ENCODE measurements around the gene IGFBP2. TPM values are rescaled to one million over a fixed set of nuclear protein-coding genes. Genes with fewer than 3 reads are reported as not detected.

The IGFBP2 gene
- total RNA-seq, 1 experiment from 2014 or later: 848 TPM

GRCh38 chr2:216687111-216687510 is 53.9 kb downstream of the IGFBP2 start:
- Histone ChIP-seq H3K4me3 (ENCODE audit: insufficient read depth, low read depth, low read length) (no peak overlapping the region), H3K27me3 (ENCODE audit: control insufficient read depth, insufficient read depth, low read length) (peaks cover 29% of the 10 kb centered on the region), H3K36me3 (replicated peaks; ENCODE audit: control insufficient read depth, insufficient read depth, low read length) (no peaks in the 10 kb centered on the region)
- DNase-seq: no peak

GRCh38 chr2:216687646-216688045 is 54.4 kb downstream of the IGFBP2 start:
- Histone ChIP-seq H3K27me3 (ENCODE audit: control insufficient read depth, insufficient read depth, low read length) (peaks cover 32% of the 10 kb centered on the region), H3K4me3 (ENCODE audit: insufficient read depth, low read depth, low read length) (no peak overlapping the region), H3K36me3 (replicated peaks; ENCODE audit: control insufficient read depth, insufficient read depth, low read length) (no peaks in the 10 kb centered on the region)
- DNase-seq: peak; percentile 87

GRCh38 chr2:216688731-216689340 is 55.6 kb downstream of the IGFBP2 start:
- Histone ChIP-seq H3K36me3 (replicated peaks; ENCODE audit: control insufficient read depth, insufficient read depth, low read length) (no peaks in the 10 kb centered on the region), H3K4me3 (ENCODE audit: insufficient read depth, low read depth, low read length) (no peak overlapping the region), H3K27me3 (ENCODE audit: control insufficient read depth, insufficient read depth, low read length) (peaks cover 35% of the 10 kb centered on the region)
- peak; percentile 33 for DNase-seq

- Histone ChIP-seq H3K27me3 (ENCODE audit: control insufficient read depth, insufficient read depth, low read length) (peaks cover 40% of the 10 kb centered on the region), H3K36me3 (replicated peaks; ENCODE audit: control insufficient read depth, insufficient read depth, low read length) (no peaks in the 10 kb centered on the region), H3K4me3 (ENCODE audit: insufficient read depth, low read depth, low read length) (no peak overlapping the region)
- no peak for DNase-seq
Observed at GRCh38 chr2:216689397-216689796, 56.2 kb downstream of the IGFBP2 start.

- Histone ChIP-seq H3K27me3 (ENCODE audit: control insufficient read depth, insufficient read depth, low read length) (peaks cover 51% of the 10 kb centered on the region), H3K4me3 (ENCODE audit: insufficient read depth, low read depth, low read length) (no peak overlapping the region), H3K36me3 (replicated peaks; ENCODE audit: control insufficient read depth, insufficient read depth, low read length) (no peaks in the 10 kb centered on the region)
- no peak for DNase-seq
Observed at GRCh38 chr2:216690456-216690852, 57.2 kb downstream of the IGFBP2 start.

GRCh38 chr2:216690853-216691741 is 57.9 kb downstream of the IGFBP2 start:
- Histone ChIP-seq H3K36me3 (replicated peaks; ENCODE audit: control insufficient read depth, insufficient read depth, low read length) (no peaks in the 10 kb centered on the region), H3K4me3 (ENCODE audit: insufficient read depth, low read depth, low read length) (no peak overlapping the region)
- peak; percentile 89 for DNase-seq

GRCh38 chr2:216692636-216693413 is 59.6 kb downstream of the IGFBP2 start:
- Histone ChIP-seq H3K36me3 (replicated peaks; ENCODE audit: control insufficient read depth, insufficient read depth, low read length) (no peaks in the 10 kb centered on the region), H3K27me3 (ENCODE audit: control insufficient read depth, insufficient read depth, low read length) (peaks cover 59% of the 10 kb centered on the region), H3K4me3 (ENCODE audit: insufficient read depth, low read depth, low read length) (peak overlapping the region; percentile 62)
- DNase-seq: peak; percentile 91

More at GRCh38 chr2:216690853-216691741, 57.9 kb downstream of the IGFBP2 start:
- peaks cover 56% of the 10 kb centered on the region for H3K27me3 ChIP-seq (ENCODE audit: control insufficient read depth, insufficient read depth, low read length)

GRCh38 chr2:216693414-216694080 is 60.3 kb downstream of the IGFBP2 start:
- Histone ChIP-seq H3K4me3 (ENCODE audit: insufficient read depth, low read depth, low read length) (peak overlapping the region; percentile 62), H3K36me3 (replicated peaks; ENCODE audit: control insufficient read depth, insufficient read depth, low read length) (no peaks in the 10 kb centered on the region), H3K27me3 (ENCODE audit: control insufficient read depth, insufficient read depth, low read length) (peaks cover 59% of the 10 kb centered on the region)
- no peak for DNase-seq

- Histone ChIP-seq H3K4me3 (ENCODE audit: insufficient read depth, low read depth, low read length) (peak overlapping the region; percentile 62), H3K36me3 (replicated peaks; ENCODE audit: control insufficient read depth, insufficient read depth, low read length) (no peaks in the 10 kb centered on the region), H3K27me3 (ENCODE audit: control insufficient read depth, insufficient read depth, low read length) (peaks cover 56% of the 10 kb centered on the region)
- peak; percentile 80 for DNase-seq
Observed at GRCh38 chr2:216694082-216694825, 61.0 kb downstream of the IGFBP2 start.

GRCh38 chr2:216694826-216695217 is 61.6 kb downstream of the IGFBP2 start:
- Histone ChIP-seq H3K36me3 (replicated peaks; ENCODE audit: control insufficient read depth, insufficient read depth, low read length) (no peaks in the 10 kb centered on the region), H3K27me3 (ENCODE audit: control insufficient read depth, insufficient read depth, low read length) (peaks cover 50% of the 10 kb centered on the region), H3K4me3 (ENCODE audit: insufficient read depth, low read depth, low read length) (peak overlapping the region; percentile 62)
- DNase-seq: no peak

GRCh38 chr2:216695401-216695821 is 62.2 kb downstream of the IGFBP2 start, which contains the start of gene IGFBP5:
Gene IGFBP5, minus strand, starts transcription at chr2:216695549. Its CDS starts 774 bp downstream, at chr2:216694775.
- Histone ChIP-seq H3K4me3 (ENCODE audit: insufficient read depth, low read depth, low read length) (peak within 1 kb of the TSS; percentile 62), H3K36me3 (replicated peaks; ENCODE audit: control insufficient read depth, insufficient read depth, low read length) (no peaks in the 10 kb centered on the region), H3K27me3 (ENCODE audit: control insufficient read depth, insufficient read depth, low read length) (peaks cover 44% of the 10 kb centered on the region)
- peak; percentile 79 for DNase-seq

- Histone ChIP-seq H3K36me3 (replicated peaks; ENCODE audit: control insufficient read depth, insufficient read depth, low read length) (no peaks in the 10 kb centered on the region), H3K4me3 (ENCODE audit: insufficient read depth, low read depth, low read length) (no peak overlapping the region), H3K27me3 (ENCODE audit: control insufficient read depth, insufficient read depth, low read length) (peaks cover 35% of the 10 kb centered on the region)
- no peak for DNase-seq
Observed at GRCh38 chr2:216696321-216696720, 63.1 kb downstream of the IGFBP2 start.

GRCh38 chr2:216696751-216697560 is 63.7 kb downstream of the IGFBP2 start:
- no peak for DNase-seq
- Histone ChIP-seq H3K36me3 (replicated peaks; ENCODE audit: control insufficient read depth, insufficient read depth, low read length) (no peaks in the 10 kb centered on the region), H3K4me3 (ENCODE audit: insufficient read depth, low read depth, low read length) (no peak overlapping the region), H3K27me3 (ENCODE audit: control insufficient read depth, insufficient read depth, low read length) (peaks cover 31% of the 10 kb centered on the region)
